NCI-H748 (cell line): ENCODE results near the gene NHERF1.

Source experiments
- DNase-seq: peaks from one replicate; lab custom pipeline; 2025; ENCODE audit not compliant: unreplicated experiment; lab: John Stamatoyannopoulos, UW

The NHERF1 gene

DNA sequence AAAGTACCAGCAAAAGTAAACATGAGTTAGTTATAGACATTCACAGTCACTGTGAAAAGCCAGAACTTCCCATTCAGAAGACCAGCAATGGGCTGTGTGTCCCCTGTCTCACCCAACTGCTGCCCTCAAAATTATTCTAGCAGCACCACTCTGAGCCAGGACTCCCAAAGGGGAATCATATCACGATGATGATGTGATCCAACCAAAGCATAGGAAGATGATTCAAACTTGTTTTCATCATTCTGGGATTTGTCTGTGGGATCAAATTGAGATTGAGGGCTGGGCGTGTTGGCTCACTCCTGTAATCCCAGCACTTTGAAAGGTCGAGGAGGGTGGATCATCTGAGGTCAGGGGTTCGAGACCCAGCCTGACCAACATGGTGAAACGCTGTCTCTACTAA, 34.1 kb downstream of the NHERF1 start:
- DNase-seq: no peak

DNA sequence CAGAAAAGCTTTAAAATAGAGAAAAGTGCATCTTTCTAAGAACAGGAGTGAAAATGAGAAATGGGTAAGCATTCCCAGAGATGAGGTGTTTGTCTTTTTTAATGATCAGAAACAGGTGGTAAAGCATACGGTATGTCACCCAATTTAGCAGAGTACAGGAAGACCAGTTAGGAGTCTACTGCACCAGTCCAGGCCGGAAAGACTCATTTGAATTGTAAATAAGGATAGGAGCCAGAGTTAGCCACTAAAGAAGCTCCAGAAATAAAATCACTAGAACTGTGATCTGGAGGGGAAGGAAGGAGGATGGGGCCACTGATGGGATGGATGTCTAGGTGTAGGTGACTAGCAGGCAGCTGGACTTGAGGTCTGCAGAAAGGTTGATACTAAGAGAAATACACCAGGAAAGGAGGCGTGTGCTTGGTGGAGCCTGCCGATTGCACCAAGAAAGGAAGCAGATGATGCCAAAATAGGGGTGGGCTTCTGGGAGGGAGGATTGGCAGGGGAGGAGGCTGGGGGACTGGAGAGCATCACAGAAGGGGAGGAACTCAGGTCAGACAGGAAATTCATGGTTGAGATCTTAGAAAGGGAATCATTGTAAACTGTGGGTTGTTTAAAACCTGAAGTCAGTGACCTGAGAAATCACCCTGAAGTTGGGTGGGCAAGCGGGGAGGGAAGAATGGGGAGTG, 35.8 kb downstream of the NHERF1 start:
- no peak for DNase-seq

DNA sequence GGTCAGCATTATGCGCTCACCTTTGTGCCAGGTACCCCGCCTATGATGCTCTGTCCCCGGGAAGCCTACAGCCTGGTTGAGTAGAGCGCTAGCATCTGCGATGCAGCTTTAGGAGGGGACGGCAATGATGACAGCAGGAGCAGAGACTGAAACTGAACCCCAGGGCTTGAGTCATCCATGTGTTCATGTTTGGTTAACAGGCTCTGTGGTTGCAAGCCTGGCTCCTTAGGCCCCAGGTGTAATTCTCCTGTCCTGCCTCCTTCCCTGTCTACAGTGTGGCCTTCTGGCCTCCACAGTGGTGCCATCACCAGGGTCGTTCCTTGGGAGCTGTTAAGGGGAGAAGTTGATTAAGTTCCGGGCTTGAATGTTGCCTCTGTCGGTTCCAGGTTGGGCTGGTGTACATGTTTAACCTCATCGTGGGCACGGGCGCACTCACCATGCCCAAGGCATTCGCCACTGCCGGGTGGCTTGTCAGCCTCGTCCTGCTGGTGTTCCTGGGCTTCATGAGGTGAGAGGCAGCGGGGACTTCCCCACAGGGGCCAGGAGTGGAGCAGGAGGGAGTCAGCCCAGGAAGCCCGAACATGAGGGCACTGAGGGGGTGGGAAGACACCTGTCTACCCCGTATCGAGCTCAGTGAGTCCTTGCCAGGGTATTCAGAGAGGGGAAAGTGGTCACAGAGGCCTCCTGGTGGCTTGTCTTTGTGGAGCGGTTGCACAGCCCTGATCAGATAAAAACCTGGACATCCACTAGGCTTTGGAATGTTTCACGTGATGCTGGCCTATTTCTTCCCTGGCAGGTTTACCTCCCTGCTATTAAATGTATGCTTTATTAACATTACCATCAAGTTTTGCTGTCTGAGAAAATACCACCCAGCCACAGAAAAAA, 36.9 kb downstream of the NHERF1 start:
- no peak for DNase-seq

DNA sequence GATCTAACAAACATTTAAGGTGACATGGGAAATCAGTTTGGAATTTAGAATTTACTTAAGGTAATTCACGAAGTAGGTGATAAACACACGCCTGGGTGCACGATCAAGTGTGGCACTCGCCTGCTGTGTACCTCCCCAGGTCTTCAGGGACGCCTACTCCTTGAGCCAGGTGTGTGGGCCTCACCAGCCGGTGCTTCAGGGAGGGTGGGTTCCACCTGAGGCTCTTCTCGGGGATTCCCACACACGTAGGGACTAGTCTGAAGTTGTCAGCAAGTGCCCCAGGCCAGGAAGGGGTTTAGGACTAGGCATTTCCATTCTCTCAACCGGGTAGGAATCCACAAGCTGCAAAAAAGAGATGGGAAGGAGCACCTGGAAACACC, 37.5 kb downstream of the NHERF1 start:
- DNase-seq: no peak

DNA sequence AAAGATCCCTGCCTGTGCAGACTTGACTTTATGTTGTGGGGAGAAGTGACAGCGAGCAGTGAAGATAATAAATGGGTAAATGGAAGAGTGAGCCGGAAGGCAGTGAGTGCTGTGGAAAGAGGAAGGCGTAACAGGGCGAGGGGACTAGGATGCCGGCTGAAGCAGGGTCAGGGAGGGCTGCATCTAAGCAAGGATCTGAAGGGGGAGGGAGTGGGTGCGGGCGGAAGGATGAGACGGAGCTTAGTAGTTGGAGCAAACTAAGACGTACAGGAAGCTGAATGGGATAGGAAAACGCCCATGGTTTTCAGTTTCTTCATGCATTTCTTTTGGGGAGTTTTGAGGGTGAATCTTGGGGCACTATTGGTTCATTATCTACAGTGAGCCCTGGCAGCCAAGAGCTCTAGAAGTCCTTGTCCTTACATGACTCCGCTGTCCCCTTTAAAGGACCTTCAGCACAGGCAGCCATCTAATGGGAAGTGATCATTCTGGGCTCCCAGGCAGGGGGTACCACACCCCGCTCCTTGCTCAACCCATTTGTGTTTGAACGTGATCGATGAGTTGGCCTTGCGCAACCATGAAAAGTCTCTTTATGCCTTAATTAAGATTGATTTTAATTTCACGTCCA, 38.1 kb downstream of the NHERF1 start:
- DNase-seq: no peak

DNA sequence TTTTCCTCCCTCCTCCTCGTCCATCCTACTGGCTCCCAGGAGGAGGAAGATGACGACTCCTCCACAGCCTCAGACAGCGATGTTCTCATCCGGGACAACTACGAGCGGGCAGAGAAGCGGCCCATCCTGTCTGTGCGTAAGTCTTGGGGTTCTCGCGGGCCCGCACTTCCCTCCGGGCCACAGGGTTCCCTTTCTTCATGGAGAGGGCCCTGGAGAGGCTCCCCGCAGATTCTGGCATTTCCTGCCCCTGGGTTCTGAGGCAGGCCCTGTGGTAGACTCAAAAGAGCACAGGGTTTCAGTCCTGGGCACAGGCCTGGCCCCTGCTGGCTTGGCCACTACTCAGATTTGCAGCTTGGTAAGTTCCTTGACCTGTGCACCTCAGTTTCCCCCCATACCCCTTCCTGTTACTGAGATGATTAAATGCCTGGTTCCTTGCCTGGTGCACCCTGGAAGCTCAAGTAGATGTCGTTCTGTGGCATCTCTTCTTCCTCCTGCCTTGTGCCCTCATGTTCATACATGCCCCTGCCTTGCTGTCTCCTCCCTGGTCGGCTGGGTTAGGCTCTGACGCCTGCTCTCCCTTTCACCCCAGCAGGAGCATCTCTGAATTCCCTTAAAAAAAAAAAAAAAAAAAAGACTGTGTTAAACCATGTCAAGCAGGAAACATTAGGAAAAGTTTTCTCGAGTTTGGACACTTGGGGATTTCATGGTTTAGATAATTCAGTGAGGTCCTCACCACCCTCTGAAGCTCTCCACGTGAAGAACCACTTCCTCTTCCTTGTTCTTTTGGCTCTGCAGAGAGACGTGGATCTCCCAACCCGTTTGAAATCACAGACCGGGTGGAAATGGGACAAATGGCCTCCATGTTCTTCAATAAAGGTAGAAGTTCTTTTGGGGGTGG, 42.0 kb downstream of the NHERF1 start:
- no peak for DNase-seq

DNA sequence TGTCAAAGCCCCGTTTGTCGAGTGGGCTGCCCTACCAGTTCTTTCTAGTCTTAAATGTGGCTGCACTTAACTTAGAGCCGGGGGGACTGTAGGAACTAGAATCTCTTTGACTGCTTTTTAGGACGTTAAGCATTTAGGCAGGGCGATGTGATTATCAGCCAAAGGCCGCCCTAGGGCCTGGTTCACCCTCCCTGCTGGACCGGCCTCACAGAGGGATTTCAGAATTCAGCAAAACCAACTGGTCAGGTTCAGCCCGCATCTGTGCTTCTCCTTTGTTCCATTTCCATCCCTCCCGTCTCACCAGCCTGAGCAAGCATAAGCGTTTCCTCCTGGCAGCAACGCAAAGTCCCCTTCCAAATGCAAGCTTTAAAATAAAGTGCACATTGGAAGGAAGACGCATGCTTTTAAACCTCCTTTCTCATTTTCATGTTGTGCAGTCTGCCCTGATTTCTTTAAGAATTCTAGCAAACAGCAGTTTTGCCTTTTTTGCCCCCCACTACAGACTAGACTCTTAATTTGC, 44.2 kb downstream of the NHERF1 start:
- DNase-seq: no peak

DNA sequence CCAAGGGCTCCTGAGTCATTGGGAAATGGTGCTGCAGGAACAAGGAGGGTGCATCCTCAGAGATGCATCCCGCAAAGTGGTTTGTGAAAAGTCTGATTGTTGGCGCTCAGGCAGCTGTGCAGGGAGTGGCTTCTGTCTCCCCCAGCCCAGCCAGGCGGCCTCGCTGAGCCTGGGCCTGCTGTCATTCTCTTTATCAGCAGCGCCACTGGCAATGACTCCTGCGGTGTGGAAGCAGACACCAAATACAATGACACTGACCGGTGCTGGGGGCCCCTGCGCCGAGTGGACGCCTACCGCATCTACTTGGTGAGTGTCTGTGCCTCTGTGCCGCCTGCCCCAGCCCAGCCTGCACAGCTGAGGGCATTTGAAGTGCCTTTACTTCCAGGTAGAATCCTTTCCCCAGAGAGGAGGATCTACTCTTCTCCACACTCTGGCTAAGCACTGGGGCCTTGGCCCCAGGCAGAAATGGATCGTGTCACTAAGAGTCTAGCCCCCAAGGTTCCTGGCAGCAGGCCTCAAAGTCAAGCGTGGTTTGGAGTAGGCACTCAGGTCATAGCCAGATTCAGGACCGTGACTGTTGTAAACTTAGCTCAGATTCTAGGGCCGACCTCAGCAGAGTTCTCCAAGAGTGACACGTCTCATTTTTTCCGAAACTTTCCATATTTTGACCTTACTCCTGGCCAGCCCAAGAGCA, 47.0 kb downstream of the NHERF1 start:
- DNase-seq: no peak

DNA sequence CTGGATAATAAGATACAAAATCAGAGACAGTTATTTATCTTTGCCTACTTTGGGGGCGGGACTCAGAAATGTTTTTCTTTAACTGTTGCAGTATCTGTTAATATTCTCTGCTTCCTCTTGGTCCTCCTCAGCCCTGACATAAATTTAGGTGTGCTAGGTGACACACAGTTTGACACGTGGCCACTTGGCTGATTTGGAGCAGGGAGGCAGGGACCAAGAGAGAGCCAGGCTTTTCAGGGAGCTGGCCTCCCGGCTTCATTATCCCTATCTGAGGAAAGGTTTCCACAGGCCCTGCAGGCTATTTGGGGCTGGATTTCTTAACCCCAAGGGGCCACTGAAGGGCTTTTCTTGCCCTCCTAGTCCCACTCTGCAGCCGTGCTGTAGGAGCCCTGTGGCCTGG, 47.8 kb downstream of the NHERF1 start:
- no peak for DNase-seq

DNA sequence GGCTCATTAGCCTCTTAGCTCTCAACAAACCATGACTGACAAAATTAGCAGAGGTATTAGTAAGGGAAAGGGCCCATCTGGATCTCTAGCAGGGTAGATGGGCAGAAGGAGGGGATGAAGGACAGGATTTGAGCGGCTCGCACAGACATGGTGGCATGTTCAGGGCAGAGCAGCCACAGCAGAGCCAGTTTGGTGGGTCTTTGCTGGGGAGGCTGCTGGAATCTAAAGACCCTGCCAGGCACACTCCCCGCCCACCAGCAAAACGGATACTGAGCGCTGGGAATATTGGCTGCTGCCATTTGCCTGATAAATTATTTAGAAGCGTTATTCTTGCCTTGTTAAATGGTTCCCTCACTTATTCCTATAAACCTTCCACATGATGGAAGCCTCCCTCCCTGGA, 48.4 kb downstream of the NHERF1 start:
- DNase-seq: no peak

DNA sequence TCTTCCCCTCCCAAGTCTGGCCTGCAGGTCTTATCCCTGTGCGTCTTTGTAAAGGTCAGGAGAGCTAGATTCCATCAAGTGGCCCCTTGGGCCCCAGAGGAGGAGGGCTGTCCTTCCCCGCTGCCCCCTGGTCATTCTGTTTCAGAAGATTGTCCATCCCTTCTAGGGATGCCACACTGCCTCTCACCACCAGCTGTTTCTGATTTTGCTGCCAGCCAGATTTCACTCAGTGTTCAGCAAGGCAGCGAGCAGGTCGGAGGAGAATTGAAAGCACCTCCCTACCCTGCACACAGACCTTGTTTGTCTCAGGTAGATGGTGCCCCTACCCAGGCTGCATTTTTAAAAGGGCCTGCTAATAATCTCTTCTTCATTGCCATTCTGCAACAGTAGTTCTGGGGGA, 49.4 kb downstream of the NHERF1 start:
- no peak for DNase-seq

DNA sequence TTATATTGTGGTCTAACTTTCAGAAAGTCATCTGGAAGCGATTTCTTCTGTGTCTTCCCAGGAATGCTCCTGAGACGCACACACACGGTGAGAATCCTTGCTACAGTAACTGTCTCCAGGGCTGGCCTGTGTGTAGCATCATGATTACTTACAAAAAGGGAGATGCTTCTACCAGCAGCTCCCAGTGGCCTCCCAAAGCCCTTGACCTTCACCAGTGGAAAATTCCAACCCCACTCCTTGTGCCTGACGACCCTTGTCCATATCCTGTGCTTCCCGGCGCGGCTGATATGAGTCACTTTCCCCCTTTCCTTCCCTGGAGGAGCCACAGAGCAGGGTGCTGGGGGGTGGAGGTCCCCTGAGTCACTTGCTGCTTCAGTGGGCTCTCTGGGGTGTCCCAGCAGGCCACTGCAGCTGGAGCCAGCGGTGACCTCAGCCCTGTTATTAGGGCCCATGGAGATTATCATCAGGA, 49.8 kb downstream of the NHERF1 start:
- DNase-seq: no peak

DNA sequence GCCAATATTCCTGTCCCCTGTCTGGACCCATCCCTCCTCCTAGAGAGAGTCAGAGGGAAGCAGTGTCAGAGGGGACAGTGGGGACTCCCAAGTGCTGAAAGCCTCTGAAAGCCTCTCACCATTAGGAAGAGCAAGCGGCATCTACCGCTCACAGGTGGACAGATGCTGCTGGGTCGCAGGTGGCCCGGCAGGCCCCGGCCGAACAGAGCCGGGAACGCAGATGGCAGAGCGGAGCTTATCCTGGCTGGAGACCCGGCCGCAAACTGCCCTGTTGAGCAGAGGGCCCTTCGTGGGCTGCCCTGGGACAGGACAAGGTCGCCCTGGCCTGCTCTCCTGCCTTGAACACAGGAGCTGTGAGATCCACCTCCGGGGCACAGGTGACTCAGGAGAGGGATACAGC, 50.7 kb downstream of the NHERF1 start:
- DNase-seq: no peak

DNA sequence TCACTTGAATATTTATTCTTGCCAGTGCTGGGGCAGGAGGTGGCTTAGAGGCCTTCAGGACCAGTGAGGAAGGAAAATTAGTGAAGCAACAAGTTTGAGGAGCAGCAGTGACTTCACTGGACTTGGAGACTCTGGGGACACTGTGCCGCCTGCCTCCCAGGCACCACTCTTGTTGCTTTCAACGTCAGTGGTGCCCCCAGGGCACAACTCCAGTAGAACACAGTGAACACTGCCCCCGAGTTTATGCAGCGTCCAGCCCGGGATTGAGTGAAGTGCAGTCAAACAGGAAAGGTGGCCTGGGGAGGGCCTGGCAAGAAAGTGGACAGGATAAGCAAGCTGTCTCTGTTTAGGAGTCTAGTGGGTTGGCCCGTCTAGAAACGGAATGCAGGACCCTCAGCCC, 52.1 kb downstream of the NHERF1 start:
- DNase-seq: no peak

DNA sequence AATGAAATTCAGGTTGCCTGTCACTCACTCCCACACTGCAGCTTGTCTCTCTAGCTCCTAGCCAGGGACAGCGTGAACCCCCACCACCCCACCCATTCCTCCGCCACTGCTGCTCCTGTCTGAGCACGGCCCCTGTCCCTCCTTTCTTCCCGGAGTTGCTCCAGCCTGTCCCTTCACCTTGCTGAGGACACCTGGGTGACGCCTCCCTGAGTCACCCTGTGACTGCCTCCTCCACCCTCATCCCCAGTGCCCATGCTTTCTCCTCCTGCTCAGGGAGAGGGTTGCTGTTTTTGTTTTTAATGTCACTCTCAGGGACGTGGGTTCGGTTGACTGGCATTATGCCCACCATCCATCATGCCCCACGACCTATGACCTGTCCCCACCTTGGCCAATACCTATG, 53.5 kb downstream of the NHERF1 start:
- DNase-seq: no peak

DNA sequence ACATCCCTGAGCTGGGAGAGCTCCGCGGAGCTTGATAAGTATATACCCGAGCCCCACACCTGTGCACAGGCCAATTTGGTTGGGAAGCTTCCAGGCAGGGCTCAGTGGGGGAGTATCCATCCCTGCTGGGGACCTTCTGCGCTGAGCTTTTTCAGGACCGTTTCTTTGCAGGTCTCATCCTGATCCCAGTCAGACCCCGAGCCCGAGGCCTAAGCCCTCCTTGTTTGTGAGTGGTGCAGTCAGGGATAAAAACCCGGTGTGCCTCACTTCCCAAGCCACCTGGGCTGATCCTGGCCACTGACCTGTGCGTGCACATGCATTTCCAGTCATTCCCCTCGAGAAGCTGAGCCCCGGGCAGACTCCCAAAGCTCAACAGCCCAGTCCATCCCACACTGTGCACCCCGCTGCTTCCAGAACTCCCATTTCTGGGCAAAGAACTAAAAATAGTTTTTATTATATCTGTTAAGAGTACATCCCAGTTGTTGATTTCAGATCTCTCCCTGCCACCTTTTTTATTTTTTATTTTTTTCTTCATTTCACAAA, 55.0 kb downstream of the NHERF1 start:
- no peak for DNase-seq

DNA sequence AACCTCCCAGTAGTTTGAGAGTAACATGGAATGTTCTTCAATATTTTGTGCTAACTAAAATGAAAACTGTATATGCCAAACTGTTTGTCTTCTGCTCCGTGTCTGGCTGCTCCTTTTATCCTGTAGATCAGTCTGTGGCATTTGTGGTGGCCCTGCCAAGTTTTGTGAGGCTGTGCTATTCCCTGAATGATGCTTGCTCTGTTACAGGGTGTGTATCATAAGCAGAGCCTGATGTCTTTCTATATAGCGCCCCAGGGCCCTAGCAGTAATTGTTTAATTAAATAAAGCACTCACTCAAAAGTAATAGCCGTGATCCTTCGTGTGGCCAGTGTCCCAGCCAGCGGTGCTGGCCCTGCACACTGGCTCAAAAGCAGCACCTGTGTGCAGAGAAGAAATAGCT, 55.5 kb downstream of the NHERF1 start:
- DNase-seq: no peak

DNA sequence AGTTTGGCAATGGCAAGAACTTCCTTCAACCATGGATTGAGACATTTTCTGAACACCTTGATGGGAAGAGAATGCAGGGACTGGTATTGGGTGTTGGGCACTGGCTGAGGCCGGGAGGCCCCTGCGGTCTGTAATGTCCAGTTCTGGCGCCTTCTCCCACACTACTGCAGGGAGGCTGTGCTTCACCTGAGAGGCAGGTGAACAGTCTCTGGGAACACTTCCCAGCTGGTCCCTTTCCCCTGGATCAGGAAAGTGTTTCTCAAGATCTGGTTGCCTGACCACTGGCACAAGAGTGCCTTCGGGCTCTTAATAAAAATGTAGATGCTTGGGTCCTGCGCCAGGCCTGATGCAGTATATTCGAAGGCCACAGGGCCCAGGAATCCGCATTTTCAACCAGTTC, 56.3 kb downstream of the NHERF1 start:
- DNase-seq: no peak

DNA sequence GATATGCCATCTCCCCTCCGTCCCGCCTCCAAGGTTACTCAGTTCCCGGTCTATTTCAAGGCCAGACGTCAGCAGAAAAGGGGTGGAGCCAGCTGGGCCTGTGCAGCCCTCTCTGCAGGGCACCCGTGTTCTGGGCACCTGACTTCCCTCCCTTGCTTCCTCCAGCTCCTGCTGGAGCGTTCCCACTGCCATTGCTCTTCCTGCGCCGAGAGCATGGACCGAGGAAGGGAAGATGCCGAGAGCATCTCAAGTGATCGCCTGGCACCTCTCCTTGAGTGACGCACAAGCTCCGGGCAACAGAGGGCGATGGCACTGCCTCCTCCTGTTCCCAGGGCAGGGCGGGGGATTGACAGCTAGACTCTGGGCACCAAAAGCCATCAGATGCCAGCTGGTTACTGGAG, 57.2 kb downstream of the NHERF1 start:
- no peak for DNase-seq

DNA sequence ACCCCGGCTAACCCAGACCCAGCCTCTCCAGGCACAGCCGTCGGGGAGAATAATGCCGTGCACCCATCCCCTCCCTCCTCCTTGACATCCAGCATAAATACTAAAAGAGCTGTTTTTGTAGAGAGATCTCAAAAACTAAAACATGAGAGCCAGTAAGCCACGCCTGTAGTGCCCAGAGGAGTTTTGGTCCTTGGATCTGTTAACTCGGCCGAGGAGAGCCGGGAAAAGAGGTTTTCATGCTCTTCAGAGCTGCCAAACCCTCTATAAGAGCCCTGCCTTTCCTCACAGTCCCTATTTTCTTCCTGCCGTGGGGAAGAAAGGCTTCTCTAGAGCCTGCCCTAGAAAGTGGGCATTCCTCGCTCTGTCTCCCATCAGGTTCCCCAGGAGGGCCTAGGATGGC, 57.9 kb downstream of the NHERF1 start:
- no peak for DNase-seq
